SKM-1 (cell line): ENCODE measurements around the gene KAZN.

ENCODE experiments used
- DNase-seq: peaks from one replicate; lab custom pipeline; 2025; ENCODE audit not compliant: unreplicated experiment; lab: John Stamatoyannopoulos, UW

Gene KAZN

DNA sequence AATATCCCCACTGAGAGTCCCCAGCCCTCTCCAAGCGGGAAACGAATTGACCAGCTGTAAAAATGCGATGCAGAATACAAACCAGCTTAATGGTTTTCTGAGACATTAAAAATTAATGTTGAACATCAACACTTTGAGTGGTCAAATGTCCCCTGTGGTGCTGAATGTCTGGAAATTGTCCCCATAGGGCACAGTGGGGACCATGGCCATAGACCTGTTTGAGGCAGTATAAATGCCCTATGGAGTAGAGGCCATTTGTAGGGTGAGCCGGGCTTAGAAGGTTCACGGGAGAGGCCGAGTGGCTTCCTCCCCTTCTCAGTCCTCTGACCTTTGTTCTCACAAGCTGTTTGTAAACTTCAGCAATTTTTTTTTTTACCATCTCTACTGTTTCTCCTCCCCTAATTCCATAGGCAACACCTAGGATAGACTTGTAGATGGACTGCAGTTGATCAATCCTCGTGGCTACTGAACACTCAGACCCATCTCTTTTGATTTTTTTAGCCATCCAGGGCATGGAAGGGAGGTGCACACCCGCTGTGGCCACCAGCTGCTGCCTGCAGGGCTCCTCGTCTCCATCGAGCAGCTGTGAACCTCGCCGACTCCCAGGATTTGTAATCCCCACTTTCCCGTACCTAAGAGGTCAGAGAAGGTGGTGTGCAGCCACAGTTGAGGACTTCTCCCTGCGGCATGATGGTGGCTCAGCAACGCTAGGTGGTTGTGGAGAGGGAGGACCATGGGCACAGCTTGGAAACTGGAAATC lies 41.0 kb downstream of the KAZN start:
- DNase-seq, result no peak

DNA sequence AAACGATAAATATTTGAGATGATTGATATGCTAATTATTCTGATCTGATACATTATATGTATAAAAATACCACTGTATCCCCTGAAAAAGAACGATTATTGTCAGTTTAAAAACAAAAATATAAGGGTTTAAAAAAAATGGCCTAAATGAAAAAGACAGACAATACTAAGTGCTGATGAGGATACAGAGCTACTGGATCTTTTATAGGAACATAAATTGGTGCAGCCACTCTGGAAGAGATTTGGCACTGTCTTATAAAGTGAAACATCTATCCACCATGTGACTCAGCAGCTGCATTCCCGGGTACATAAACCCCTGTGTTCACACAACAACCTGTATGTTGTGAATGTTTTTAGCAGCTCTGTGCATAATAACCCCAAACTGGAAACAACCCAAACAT lies 44.2 kb downstream of the KAZN start:
- DNase-seq, result no peak

DNA sequence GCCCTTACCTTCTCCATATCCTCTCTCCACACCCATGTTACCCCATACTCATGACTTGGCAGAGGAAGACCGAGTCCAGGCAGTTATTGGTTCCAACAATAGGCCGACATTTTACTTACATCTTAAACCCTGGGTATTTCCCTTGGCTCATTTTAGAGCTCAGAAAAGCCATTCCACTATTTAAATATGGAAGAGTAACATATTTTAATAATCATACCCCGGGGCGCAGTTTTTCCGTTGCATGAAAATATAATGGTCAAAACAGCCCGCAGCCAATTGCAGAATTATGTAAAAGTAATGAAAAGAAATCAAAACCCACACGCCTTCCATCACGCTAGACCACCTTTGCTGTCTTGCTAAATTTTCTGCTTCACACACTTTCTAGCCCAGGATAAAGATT lies 48.5 kb downstream of the KAZN start:
- no peak for DNase-seq

DNA sequence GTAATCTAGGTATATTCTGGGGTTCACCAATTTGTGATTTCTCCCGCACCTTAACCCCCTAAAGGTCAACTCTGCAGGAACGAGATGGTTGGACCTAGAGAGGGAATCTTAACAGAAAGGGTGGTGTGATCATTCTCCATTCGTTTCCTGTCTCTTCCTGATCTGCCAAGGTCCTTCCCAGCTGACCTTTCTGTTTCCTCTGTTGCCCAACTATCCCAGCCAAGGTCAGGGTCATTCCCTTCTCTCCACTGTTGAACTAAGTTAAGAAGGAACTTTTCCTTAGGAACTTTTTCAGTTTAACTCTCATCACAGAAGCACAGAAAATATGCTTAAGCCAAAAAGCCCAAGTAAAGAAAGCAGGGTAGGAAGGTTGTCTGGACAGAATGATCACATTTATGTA lies 49.3 kb downstream of the KAZN start:
- DNase-seq, result no peak

DNA sequence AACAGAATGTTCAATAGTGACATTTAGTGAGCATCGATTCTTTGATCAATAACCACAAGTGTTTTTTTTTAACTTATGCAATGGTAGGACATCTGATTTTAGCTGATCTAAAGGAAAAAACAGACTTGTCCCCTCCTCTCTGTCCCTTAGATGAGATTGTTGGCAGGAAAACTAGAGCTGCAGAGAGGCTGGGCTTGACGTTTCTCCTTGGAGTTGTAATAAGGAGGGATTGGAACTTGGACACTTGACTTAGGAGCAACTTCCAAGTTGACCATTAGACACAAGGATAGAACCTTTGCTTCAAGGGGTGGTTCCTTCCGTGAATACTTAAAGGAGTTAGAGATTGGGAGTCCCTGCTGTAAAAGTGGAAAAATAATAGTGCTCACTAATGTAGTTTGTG lies 49.9 kb downstream of the KAZN start:
- DNase-seq, result no peak

DNA sequence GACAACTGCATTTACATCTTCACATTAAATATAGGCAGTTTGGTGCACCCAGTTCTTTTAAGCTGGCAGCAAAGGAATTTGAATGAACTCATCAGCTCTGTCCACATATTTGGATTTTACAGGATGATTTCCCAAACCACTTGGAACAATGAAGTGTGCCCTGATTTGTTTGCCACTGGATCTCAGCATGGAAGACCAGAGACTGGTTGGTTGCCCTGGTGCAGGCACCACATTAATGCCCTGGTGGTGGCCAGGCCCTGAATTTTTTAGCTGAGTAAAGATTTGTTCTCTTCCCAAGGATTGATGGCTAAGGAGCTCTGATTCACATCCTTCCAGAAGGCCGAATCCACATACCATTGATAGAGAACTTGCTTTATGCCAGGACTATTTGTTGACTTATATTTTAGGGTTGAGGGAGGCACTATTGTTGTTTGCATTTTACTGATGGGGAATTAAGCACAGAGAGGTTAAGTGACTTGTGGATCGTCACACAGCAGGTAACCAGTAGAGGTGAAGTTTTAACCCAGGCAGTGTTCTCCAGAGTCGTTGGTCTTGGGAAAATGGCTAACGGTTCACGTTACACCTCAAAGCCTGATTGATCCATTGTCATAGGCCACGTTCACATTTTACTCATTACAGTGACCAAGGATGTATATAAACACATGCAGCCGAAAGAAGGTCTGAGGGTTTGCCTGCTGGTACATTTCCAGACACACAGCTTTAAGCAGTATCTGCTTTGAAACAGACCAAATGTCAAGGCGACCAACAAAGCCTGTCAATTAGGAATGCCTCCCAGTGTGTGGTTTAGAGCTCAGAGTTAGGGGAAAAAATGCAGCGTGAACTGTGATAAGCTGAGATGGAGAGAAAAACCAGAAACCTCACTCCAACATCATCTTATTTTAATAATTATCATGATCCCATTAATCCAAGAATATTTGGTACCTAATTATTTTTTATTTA lies 50.7 kb downstream of the KAZN start:
- no peak for DNase-seq

DNA sequence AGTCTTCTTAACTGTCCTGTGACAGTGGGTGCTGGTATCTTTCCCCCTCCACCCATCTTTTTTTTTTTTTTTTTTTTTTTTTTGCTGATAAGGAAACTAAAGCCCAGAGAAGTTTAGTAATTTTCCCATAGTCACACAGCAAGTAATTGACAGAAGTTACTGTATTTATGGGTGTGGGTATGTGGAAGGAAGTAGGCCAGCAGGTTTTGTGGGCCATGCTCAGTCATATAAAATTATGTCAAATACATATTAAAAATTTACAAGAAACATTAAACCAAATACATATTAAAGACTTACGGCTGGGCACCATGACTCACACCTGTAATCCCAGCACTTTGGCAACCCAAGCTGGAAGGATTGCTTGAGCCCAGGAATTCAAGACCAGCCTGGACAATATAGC lies 51.5 kb downstream of the KAZN start:
- DNase-seq, result no peak

DNA sequence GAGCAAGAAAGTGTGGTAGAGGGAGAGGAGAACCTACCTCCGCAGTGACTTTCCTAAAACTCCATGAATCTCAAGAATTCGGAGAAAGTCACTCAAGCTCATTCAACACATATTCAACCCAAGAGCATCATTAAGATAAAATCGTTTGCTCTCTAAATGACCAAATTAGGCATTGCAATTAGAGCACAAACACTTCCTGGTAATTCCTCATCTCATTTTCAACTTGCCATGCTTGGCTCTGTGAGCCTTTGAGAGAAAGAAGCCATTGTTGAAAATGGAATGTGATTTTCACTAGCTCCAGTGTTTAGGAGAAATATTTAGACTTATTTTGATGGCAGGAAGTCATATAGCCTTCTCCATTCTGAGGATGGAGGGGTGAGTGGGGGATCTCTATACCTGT lies 52.5 kb downstream of the KAZN start:
- DNase-seq, result no peak

DNA sequence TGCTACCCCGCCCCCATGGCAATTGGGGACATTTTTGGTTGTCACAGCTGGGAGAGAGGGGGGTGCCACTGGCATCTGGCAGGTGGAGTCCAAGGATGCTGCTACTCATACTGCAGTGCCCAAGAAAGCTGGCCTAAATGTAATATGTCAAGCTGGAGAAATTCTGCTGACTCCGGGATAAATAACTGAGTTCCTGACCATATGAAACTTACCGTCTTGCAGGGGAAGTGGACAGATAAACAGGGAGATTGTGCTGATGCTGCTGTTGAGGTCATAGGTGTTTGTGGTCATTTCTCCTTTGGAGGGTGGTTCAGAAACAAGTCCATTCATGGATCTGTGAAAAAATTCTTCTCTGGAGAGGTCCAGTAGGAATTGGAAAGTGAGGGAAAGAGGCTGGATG lies 54.4 kb downstream of the KAZN start:
- DNase-seq, result no peak

DNA sequence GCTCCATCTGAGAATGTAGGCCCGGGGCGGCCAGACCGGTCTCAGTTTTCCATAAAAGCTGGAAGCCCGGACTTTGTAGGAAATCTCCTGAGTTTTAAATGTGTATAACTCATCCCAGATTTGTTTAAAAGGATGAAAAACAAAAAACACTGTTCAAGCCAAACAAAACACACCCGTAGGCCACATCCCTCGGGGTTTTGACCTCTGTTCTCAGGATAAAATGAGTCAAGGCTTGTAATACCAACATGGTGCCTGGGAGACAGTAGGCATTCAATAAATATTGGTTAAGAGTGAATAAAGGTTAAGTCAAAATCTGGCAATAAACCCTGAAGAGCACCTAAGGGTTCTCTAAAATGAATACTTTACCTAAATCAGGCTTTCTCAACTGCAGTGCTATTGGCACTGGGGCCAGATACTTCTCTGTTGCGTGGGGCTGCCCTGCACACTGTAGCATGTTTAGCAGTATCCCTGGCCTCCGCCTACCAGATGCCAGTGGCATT lies 55.0 kb downstream of the KAZN start:
- DNase-seq, result no peak

DNA sequence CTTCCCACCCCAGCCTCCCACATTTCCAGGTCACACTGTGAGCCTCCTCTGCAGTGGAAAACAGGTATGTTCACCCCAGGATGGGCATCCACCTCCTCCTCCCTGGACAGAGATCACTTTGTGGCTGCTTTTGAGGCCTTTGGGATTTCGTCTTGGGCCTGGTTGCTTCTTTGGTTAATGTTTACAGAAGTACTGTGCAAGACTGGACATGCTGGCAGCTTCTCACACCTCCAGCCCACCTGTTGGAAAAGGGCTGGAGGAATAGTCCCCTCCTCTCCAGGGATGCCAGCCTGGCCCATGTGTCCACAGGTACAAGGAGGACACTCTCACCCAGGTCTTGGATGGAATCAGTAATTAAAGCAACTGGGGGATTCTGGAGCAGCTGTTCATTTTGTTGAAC lies 56.1 kb downstream of the KAZN start:
- no peak for DNase-seq

DNA sequence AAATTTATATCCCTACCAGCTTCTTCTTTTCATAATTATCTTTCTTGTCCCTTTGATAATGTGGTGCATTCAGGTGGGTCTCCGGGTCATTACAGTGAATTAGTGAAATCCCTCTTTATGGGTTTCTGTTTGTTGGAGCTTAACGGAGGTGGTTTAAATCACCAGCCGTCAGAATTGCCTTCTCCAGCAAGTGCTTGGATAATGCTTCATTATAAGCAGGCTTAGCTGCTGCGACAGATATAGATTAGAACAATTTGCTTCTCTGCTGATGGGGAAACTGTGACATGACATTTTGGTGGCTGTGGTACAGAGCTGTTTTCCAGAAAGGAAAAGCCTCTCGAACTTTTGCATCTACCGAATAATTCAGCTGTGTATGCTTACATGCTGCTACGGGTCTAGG lies 56.9 kb downstream of the KAZN start:
- DNase-seq, result no peak

DNA sequence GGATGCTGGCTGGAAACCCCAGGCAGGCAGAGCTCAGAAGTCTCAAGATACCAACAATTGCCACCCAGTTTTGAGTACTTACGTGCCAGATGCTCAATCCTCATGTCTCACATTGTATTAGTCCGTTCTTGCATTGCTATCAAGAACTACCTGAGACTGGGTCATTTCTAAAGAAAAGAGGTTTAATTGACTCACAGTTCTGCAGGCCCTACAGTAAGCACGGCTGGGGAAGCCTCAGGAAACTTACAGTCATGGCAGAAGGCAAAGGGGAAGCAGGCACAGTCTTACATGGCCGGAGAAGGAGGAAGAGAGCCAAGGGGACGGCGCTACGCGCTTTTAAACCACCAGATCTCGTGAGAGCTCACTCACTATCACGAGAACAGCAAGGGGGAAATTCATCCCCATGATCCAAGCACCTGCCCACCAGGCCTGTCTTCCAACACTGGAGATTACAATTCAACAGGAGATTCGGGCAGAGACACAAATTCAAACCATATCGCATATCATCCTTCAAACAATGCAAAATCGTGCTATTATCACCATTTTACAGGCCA lies 58.0 kb downstream of the KAZN start:
- no peak for DNase-seq

DNA sequence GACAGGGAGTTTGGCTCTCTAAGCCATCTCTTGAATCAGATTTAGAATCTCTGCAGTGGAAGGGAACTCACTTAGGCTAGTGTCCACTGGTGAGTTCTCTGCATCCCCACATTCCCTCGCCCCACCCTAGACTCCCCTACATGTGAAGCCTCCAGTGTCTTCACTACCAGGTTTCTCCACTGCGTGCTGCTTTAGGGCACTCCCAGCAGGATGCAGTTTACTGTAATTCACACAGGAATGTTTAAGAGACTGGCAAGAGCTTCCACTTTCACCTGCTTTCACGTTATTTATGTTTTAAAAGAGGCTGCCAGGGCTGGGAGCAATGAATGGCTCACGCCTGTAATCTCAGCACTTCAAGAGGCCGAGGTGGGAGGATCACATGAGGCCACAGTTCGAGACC lies 60.2 kb downstream of the KAZN start:
- no peak for DNase-seq

DNA sequence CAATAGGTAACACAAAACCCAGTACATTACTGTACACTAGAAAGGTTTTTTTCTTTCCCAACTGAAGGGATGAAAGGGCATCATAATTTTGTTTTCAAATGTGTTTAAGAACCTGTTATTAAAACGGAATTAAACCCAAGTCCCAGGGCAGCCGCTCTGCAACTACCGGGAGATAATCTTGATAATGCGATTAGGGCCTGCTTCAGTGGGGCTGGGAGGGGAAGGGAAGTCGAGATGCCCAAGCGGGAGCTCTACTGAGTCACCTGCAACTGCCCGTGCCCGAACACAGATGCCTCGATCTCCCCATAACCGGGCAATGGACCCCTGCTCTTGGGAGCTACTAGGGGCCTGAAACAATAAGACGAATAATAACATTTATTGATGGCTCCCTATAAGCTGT lies 61.4 kb downstream of the KAZN start:
- DNase-seq, result no peak

DNA sequence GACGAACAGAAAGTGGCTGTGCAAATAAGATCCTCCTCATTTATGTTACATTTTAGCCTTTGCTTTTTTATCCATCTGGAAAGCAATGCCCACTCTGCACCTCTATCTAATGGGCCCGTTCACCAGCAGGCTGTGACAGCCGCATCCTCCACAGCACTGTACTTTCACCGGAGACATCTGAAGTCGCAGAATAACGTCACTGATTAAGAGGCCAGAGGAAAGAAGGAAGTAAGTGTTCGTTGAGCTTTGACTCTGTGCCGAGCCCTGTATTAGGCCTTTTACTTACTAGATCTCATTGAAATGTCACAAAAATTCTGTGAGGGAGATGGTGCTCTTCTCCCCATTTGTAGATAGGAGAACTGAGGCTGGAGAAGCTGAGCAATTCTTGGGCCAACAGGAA lies 62.3 kb downstream of the KAZN start:
- DNase-seq, result no peak

DNA sequence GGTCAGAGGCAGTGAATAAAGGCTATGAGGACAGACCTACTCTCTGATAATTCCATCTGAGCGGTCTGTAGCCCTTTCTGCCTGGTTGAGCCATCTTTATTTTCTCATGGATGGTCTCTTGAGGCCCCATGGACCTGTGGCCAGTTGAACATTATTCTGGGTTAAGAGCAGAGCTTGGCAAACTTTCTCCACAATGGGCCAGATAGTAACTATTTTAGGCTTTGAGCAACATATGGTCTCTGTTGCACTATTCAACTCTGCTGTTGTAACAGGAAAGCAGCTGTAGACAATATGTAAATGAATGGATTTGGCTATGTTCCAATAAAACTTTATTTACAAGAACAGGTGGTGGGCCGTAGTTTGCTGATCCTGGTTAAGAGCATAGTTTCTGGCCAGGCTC lies 62.7 kb downstream of the KAZN start:
- DNase-seq, result no peak

DNA sequence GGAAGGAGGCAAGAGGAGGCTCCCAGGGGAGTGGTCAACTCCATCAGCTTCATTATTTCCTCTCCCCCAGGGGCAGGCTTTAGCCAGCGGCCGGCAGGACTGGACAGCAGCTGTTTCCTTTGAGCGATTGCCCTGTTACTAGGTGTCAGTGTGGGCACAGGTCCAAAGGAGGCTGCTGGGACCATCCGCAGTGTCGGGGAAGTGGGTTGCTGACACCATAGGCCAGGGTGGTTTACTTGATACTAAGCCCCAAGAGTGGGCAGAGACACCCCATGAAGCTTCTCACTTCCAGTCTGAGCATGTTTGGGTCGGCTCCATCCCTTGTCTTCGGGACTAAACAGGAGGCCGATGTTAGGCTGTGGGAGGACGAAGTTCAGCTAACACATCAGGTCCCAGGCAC lies 63.6 kb downstream of the KAZN start:
- no peak for DNase-seq

DNA sequence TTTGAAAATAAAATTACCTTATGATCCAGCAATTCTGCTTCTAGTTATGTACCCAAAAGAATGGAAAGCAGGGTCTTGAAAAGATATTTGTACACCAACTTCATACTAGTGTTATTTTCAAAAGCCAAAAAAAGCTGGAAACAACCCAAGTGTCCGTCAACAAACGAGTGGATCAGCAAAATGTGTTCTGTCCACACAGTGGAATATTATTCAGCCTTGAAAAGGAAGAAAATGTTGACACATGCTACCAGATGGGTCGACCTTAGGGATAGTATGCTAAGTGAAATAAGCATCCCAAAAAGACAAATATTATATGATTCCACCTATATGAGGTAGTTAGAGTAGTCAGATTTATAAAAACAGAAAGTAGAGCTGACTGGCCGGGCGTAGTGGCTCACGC lies 65.3 kb downstream of the KAZN start:
- DNase-seq, result no peak

DNA sequence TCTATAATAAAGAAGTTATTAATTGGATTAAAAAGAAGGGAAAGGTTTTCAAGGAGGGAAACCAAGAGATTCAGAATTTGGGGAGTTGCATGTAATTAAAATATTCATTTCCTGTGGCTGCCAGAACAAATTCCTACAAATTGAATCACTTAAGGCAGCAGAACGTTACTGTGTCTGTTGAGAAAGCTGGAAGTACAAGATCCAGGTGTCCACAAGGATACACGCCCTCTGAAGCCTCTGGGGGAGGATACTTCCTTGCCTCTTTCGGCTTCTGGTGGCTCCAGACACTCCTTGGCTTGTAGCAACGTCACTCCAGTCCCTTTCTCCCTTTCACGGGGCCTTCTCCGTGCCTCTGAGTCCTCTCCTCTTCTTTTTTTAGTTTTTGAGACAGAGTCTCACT lies 67.9 kb downstream of the KAZN start:
- DNase-seq, result no peak

DNA sequence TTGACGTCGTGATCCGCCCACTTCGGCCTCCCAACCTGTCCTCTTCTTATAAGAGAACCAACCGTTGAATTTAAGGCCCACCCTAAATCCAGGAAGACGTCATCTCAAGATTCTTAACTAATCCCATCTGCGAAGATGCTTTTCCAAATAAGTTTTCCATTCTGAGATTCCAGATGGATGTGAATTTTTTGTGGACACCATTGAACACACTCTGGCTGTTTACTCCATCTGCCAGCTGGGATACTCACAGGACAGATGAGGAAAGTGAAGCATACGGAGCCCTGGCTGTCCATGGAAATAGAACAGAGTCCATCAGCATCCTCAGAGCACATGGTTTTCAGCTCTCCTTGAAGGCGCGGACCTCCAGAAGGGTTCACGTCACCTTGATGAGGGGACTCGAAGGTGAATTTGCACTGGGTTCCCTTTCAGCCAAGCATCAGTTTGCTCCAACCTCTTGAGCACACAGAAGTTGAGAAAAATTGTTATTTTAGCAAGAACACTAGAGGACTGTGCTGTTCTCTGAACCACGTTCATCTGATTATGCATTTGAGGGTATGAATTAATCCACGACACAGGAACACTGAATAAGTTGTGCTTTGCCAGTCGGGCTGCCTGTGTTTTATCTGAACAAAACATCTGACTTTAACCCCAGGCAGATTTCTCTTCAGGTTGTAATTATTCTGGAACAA lies 68.6 kb downstream of the KAZN start:
- DNase-seq, result no peak
